Testis (tissue), 3 donors: ENCODE results near the gene STXBP1. TPM values are rescaled to one million over a fixed set of nuclear protein-coding genes. Genes with fewer than 3 reads are reported as not detected.

ENCODE experiments used
- DNase-seq: peaks from one replicate; pipeline ENCODE4 v3.0.0-alpha.2; 2019
- H3K27ac ChIP-seq, 2 donors: fragments of 200-600 bp; sonication (generic); one replicate each; pipeline ENCODE4 v1.5.1; 2019
- H3K27me3 ChIP-seq: fragments of 200-600 bp; sonication (generic); one replicate; pipeline ENCODE4 v1.5.1; 2019
- H3K36me3 ChIP-seq: fragments of 200-600 bp; sonication (generic); one replicate; pipeline ENCODE4 v1.5.1; 2017; ENCODE audit warnings: low read depth; ENCODE audit errors: missing control alignments
- H3K4me1 ChIP-seq: fragments of 200-600 bp; sonication (generic); one replicate; pipeline ENCODE4 v1.5.1; 2019
- H3K4me3 ChIP-seq, 2 donors: fragments of 200-600 bp; sonication (generic); one replicate each; pipeline ENCODE4 v1.5.1; 2017 to 2019
- H3K9me3 ChIP-seq: fragments of 200-600 bp; sonication (generic); one replicate; pipeline ENCODE4 v1.5.1; 2017
- POLR2A ChIP-seq: fragments of 450-650 bp; IDR thresholded peaks from one replicate; pipeline ENCODE4 v1.6.1; 2017; ENCODE audit warnings: antibody characterized with exemption, mild to moderate bottlenecking, moderate library complexity
- WGBS, 2 donors: methylation state at CpG; one replicate each; pipeline ENCODE4 v1.1.5; 2018; 5-methylcytosine and 5-hydroxymethylcytosine counted together
- intact Hi-C: fragments of 100-400 bp; cut with DNase I; formaldehyde crosslinking; loops from one replicate; pipeline ENCODE4 v1.15.1; 2023; ENCODE audit warnings: low total_unique reads
- polyA plus RNA-seq: library from polyadenylated mRNA; stranded (reverse); fragments of 350-450 nt; fragmentation: Illumina TruSeq; extraction: RNeasy Lipid Tissue Mini Kit (QIAGEN cat#74804); gene quantifications from one replicate; pipeline ENCODE4 v1.2.3, GENCODE V29; 2014; ENCODE audit warnings: low read depth, low replicate concordance; ENCODE audit not compliant: insufficient read depth
- total RNA-seq, 2 donors: library from RNA; depleted of rRNA; stranded (reverse); fragments of >200 nt; gene quantifications; one replicate each; pipeline ENCODE4 v1.2.3, GENCODE V29; 2016
- TF ChIP-seq, protein P1 (sequence below), 3 experiments: fragments of 450-650 bp in 2 of 3; fragments of 200-600 bp in 1 of 3; sonication (generic) in 1 of 3; IDR thresholded peaks; one replicate each; pipeline ENCODE4 v1.5.1; 2016 to 2019; ENCODE audit warnings: antibody characterized with exemption in 3 of 3, mild to moderate bottlenecking in 2 of 3, moderate library complexity in 1 of 3

Gene STXBP1
- total and polyA plus RNA-seq, 3 donors from 2014 or later: 21.2 to 36.1 (median 33.1) TPM

DNA sequence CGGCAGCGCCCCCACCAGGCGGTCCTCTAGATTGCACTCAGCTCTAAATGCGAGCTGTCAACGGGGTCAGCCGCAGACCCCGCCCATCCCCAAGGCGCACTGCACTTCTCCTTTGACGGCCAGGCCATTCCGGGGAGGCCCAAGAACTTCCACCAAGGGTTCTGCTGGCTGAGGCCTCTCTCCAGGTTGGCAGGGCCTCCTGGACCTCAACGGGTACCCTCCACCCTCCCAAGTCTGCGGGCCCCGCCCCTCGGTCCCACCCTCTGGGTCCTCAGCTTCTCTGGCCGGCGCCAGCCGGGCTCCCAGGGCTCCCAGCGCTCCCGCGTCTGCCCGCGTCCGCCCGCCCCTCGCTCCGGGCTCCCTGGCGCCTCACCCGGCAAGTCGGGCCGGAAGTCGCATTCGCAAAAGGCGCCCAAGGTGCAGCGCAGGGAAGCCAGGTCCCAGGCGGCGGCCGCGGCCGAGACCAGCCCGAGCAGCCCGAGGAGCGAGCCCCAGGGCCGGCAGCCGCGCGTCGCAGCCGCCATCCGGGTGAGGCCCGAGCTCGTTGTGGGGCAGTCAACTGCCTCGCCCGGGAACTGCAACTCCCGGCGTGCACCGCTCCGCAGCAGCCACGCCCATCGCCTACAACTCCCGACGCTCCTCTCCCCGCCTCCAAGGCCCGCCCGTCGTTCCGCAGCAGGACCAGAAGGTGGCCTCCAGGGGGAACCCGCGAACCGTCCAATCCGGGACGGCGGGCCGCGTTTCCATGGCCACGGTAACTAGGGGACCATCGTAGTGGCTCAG is 122.9 kb downstream of the STXBP1 start, which contains the start of gene TOR2A:
TSS of gene TOR2A (minus strand) at position 548 of the 783 bp plus-strand sequence. CDS start at position 524, 24 bp downstream.
- Histone ChIP-seq H3K9me3 (no peaks in the 10 kb centered on the region), H3K27me3 (no peaks in the 10 kb centered on the region), H3K4me1 (peaks cover 35% of the 10 kb centered on the region), H3K27ac (peak within 1 kb of the TSS; percentile 72 to 94), H3K4me3 (peak within 1 kb of the TSS; percentile 77 to 88), H3K36me3 (no peaks in the 10 kb centered on the region)
- peak; percentile 20 for TF ChIP-seq POLR2A
- TF ChIP-seq, protein P1, sequence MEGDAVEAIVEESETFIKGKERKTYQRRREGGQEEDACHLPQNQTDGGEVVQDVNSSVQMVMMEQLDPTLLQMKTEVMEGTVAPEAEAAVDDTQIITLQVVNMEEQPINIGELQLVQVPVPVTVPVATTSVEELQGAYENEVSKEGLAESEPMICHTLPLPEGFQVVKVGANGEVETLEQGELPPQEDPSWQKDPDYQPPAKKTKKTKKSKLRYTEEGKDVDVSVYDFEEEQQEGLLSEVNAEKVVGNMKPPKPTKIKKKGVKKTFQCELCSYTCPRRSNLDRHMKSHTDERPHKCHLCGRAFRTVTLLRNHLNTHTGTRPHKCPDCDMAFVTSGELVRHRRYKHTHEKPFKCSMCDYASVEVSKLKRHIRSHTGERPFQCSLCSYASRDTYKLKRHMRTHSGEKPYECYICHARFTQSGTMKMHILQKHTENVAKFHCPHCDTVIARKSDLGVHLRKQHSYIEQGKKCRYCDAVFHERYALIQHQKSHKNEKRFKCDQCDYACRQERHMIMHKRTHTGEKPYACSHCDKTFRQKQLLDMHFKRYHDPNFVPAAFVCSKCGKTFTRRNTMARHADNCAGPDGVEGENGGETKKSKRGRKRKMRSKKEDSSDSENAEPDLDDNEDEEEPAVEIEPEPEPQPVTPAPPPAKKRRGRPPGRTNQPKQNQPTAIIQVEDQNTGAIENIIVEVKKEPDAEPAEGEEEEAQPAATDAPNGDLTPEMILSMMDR (IDR thresholded peaks at IDR 0.05): peak; percentile 89 to 99 (median 98)
- WGBS, 2 donors: 0 to 1% methylated on average over 12 to 74 of the region's 76 CpGs
- peak; percentile 98 for DNase-seq
- intact Hi-C loops: loop anchor here (5.0 to 10.0 kb wide), 4 partner anchors 47 to 182 kb away; partner anchors contain the start of genes AK1 and ST6GALNAC4

GRCh38 chr9:127735530-127736185 is 123.6 kb downstream of the STXBP1 start:
- H3K36me3 ChIP-seq: no peaks in the 10 kb centered on the region
- DNase-seq: no peak
- 29 to 36% methylated on average over 15 of the region's 15 CpGs for WGBS, 2 donors
- intact Hi-C loops: loop anchor here (5.0 to 10.0 kb wide), 3 partner anchors 47 to 182 kb away; partner anchors contain the start of genes AK1 and ST6GALNAC4
- H3K9me3 ChIP-seq: no peaks in the 10 kb centered on the region
- peak overlapping the region; percentile 77 to 88 for H3K4me3 ChIP-seq
- H3K27me3 ChIP-seq: no peaks in the 10 kb centered on the region
- no peak overlapping the region for H3K27ac ChIP-seq
- TF ChIP-seq POLR2A: no peak
- TF ChIP-seq, protein P1 (IDR thresholded peaks at IDR 0.05): no peak
- peaks cover 36% of the 10 kb centered on the region for H3K4me1 ChIP-seq

DNA sequence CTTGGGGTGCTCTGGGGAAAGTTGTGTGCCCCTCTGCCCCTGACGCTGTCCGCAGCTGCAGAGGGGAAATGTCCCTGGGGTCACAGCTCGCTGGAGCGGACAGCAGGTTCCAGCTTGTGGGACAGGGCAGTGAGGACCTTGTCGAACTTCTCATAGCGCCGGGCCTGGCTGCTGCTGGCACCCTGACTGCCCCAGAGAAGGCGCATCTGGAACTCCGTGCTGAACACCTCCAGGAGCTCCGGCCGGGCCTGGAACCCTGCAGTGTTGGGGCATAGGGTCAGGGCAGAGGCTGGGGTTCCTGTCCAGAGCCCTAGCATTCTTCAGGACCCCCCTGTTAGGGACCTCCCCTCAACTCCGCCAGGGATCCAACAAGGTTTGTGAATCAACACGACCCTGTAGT is 126.6 kb downstream of the STXBP1 start:
- Histone ChIP-seq H3K36me3 (no peaks in the 10 kb centered on the region), H3K4me3 (no peak overlapping the region), H3K27ac (no peak overlapping the region), H3K4me1 (peaks cover 21% of the 10 kb centered on the region), H3K9me3 (no peaks in the 10 kb centered on the region), H3K27me3 (no peaks in the 10 kb centered on the region)
- intact Hi-C loops: loop anchor here (5.0 to 10.0 kb wide), 3 partner anchors 44 to 179 kb away; partner anchors contain the start of genes AK1 and ST6GALNAC4
- WGBS, 2 donors: 85 to 97% methylated on average over 2 to 13 of the region's 13 CpGs
- no peak for TF ChIP-seq POLR2A
- TF ChIP-seq, protein P1 (IDR thresholded peaks at IDR 0.05): no peak
- DNase-seq: no peak

GRCh38 chr9:127739614-127740330 is 127.7 kb downstream of the STXBP1 start:
- no peaks in the 10 kb centered on the region for H3K36me3 ChIP-seq
- peak; percentile 36 for DNase-seq
- 68 to 76% methylated on average over 8 to 19 of the region's 19 CpGs for WGBS, 2 donors
- intact Hi-C loops: loop anchor here (5.0 to 10.0 kb wide), 3 partner anchors 43 to 178 kb away; partner anchors contain the start of genes AK1 and ST6GALNAC4
- H3K4me3 ChIP-seq: no peak overlapping the region
- peaks cover 13% of the 10 kb centered on the region for H3K4me1 ChIP-seq
- H3K27me3 ChIP-seq: no peaks in the 10 kb centered on the region
- H3K27ac ChIP-seq: peak overlapping the region in 1 of 2 donors; percentile 61
- H3K9me3 ChIP-seq: no peaks in the 10 kb centered on the region
- TF ChIP-seq, protein P1 (IDR thresholded peaks at IDR 0.05): no peak
- no peak for TF ChIP-seq POLR2A
